ENCODE measurements around the gene ACTA1. TPM values are rescaled to one million over a fixed set of nuclear protein-coding genes. Genes with fewer than 3 reads are reported as not detected.
A peak's percentile ranks its signal among the peaks of the same experiment; 100 is the strongest.
"Not testable (repeated sequence)": the region's sequence is repeated elsewhere in the genome, so short reads cannot be mapped to it uniquely, and the experiment has no call there.

ACTA1 gene
- not detected in 2 replicates for total RNA-seq (2014; rRNA removed; shearing (Covaris generic); ENCODE audit: low replicate concordance)

GRCh38 chr1:229434005-229434640, at the start of gene ACTA1:
Gene ACTA1, minus strand, starts transcription at chr1:229434094. Its CDS starts 979 bp downstream, at chr1:229433115.
- Histone ChIP-seq H3K27ac (ENCODE audit: low read length) (no peak within 1 kb of the TSS), H3K9ac (ENCODE audit: low read length) (no peak within 1 kb of the TSS), H3K36me3 (ENCODE audit: insufficient read depth, low read length) (no peaks in the 10 kb centered on the region), H4K20me1 (ENCODE audit: insufficient read depth, low read depth, low read length) (peaks cover 5% of the 10 kb centered on the region; the same call in 1 of the 2 replicates), H3K27me3 (ENCODE audit: low read length) (no peaks in the 10 kb centered on the region), H3K4me2 (ENCODE audit: low read depth, low read length, poor library complexity, severe bottlenecking) (no peak within 1 kb of the TSS), H3K9me2 (replicated peaks; ENCODE audit: insufficient read depth, low read length) (no peaks in the 10 kb centered on the region), H3K4me3 (ENCODE audit: low read length) (no peak within 1 kb of the TSS), H3K9me3 (ENCODE audit: low read length) (no peaks in the 10 kb centered on the region), H2AFZ (ENCODE audit: low read length) (no peak within 1 kb of the TSS), H3K4me1 (ENCODE audit: low read length) (peaks cover 4% of the 10 kb centered on the region), H3K79me2 (ENCODE audit: low read length) (no peaks in the 10 kb centered on the region)
- no peak for DNase-seq

DNA sequence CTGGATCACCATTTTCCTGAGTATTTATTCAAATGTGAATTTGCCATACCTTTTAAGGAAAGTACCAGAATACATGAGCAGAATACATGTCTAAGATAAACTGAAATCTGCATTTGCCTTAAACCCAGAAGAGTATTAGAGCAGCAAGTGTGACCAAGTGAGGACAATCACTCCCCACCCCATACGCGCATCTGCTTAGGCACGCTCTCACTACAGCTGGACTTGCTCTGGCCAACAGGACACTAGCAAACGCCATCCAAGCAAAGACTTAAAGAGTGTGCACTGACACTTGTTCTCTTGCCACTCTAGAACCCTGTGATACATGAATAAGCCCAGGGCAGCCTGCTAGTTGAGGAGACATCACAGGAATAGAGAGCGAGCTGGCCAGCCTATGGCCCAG, 48.6 kb upstream of the ACTA1 start:
- H3K9me2 ChIP-seq (replicated peaks; ENCODE audit: insufficient read depth, low read length), result no peaks in the 10 kb centered on the region
- H2AFZ ChIP-seq (ENCODE audit: low read length), result no peak overlapping the region
- no peak for DNase-seq
- H3K4me2 ChIP-seq (ENCODE audit: low read depth, low read length, poor library complexity, severe bottlenecking), result no peak overlapping the region
- H4K20me1 ChIP-seq (ENCODE audit: insufficient read depth, low read depth, low read length), result no peaks in the 10 kb centered on the region
- H3K4me1 ChIP-seq (ENCODE audit: low read length), result no peaks in the 10 kb centered on the region; the same call in 1 of the 2 replicates
- no peaks in the 10 kb centered on the region for H3K79me2 ChIP-seq (ENCODE audit: low read length)
- H3K27me3 ChIP-seq (ENCODE audit: low read length), result no peaks in the 10 kb centered on the region
- H3K36me3 ChIP-seq (ENCODE audit: insufficient read depth, low read length), result peaks cover 17% of the 10 kb centered on the region; the same call in 1 of the 2 replicates
- H3K9ac ChIP-seq (ENCODE audit: low read length), result no peak overlapping the region
- no peak overlapping the region for H3K4me3 ChIP-seq (ENCODE audit: low read length)
- H3K9me3 ChIP-seq (ENCODE audit: low read length), result no peaks in the 10 kb centered on the region
- H3K27ac ChIP-seq (ENCODE audit: low read length), result no peak overlapping the region

- no peaks in the 10 kb centered on the region for H3K27me3 ChIP-seq (ENCODE audit: low read length)
- no peaks in the 10 kb centered on the region; the same call in 1 of the 2 replicates for H3K4me1 ChIP-seq (ENCODE audit: low read length)
- DNase-seq, result no peak
- H3K79me2 ChIP-seq (ENCODE audit: low read length), result no peaks in the 10 kb centered on the region
- H4K20me1 ChIP-seq (ENCODE audit: insufficient read depth, low read depth, low read length), result no peaks in the 10 kb centered on the region
- no peaks in the 10 kb centered on the region for H3K9me2 ChIP-seq (replicated peaks; ENCODE audit: insufficient read depth, low read length)
- H3K36me3 ChIP-seq (ENCODE audit: insufficient read depth, low read length), result peaks cover 14% of the 10 kb centered on the region; the same call in 1 of the 2 replicates
- no peaks in the 10 kb centered on the region for H3K9me3 ChIP-seq (ENCODE audit: low read length)
- no peak overlapping the region for H2AFZ ChIP-seq (ENCODE audit: low read length)
- H3K27ac ChIP-seq (ENCODE audit: low read length), result no peak overlapping the region
- H3K4me3 ChIP-seq (ENCODE audit: low read length), result no peak overlapping the region
- H3K4me2 ChIP-seq (ENCODE audit: low read depth, low read length, poor library complexity, severe bottlenecking), result no peak overlapping the region
- no peak overlapping the region for H3K9ac ChIP-seq (ENCODE audit: low read length)
Measured at GRCh38 chr1:229480495-229480894, 46.6 kb upstream of the ACTA1 start.

GRCh38 chr1:229479660-229480399, 45.9 kb upstream of the ACTA1 start:
- H3K9me2 ChIP-seq (replicated peaks; ENCODE audit: insufficient read depth, low read length), result no peaks in the 10 kb centered on the region
- no peaks in the 10 kb centered on the region for H4K20me1 ChIP-seq (ENCODE audit: insufficient read depth, low read depth, low read length)
- H3K27me3 ChIP-seq (ENCODE audit: low read length), result no peaks in the 10 kb centered on the region
- no peak overlapping the region for H3K4me3 ChIP-seq (ENCODE audit: low read length)
- DNase-seq, result no peak
- no peaks in the 10 kb centered on the region for H3K79me2 ChIP-seq (ENCODE audit: low read length)
- no peak overlapping the region for H3K9ac ChIP-seq (ENCODE audit: low read length)
- H3K4me1 ChIP-seq (ENCODE audit: low read length), result no peaks in the 10 kb centered on the region; the same call in 1 of the 2 replicates
- H3K27ac ChIP-seq (ENCODE audit: low read length), result no peak overlapping the region
- H3K9me3 ChIP-seq (ENCODE audit: low read length), result no peaks in the 10 kb centered on the region
- H3K36me3 ChIP-seq (ENCODE audit: insufficient read depth, low read length), result peaks cover 9% of the 10 kb centered on the region; the same call in 1 of the 2 replicates
- no peak overlapping the region for H2AFZ ChIP-seq (ENCODE audit: low read length)
- no peak overlapping the region for H3K4me2 ChIP-seq (ENCODE audit: low read depth, low read length, poor library complexity, severe bottlenecking)

GRCh38 chr1:229478852-229479251, 45.0 kb upstream of the ACTA1 start:
- H3K9me3 ChIP-seq (ENCODE audit: low read length), result no peaks in the 10 kb centered on the region
- H3K4me2 ChIP-seq (ENCODE audit: low read depth, low read length, poor library complexity, severe bottlenecking), result no peak overlapping the region

GRCh38 chr1:229475859-229476258, 42.0 kb upstream of the ACTA1 start:
- H4K20me1 ChIP-seq (ENCODE audit: insufficient read depth, low read depth, low read length); H3K27ac ChIP-seq (ENCODE audit: low read length); H3K9me2 ChIP-seq (replicated peaks; ENCODE audit: insufficient read depth, low read length); H2AFZ ChIP-seq (ENCODE audit: low read length); H3K36me3 ChIP-seq (ENCODE audit: insufficient read depth, low read length); H3K9ac ChIP-seq (ENCODE audit: low read length); H3K27me3 ChIP-seq (ENCODE audit: low read length); H3K9me3 ChIP-seq (ENCODE audit: low read length); H3K4me2 ChIP-seq (ENCODE audit: low read depth, low read length, poor library complexity, severe bottlenecking); H3K4me1 ChIP-seq (ENCODE audit: low read length); DNase-seq; H3K4me3 ChIP-seq (ENCODE audit: low read length); H3K79me2 ChIP-seq (ENCODE audit: low read length): not testable (repeated sequence)

More at GRCh38 chr1:229478852-229479251, 45.0 kb upstream of the ACTA1 start:
- Histone ChIP-seq H3K36me3 (ENCODE audit: insufficient read depth, low read length) (peaks cover 3% of the 10 kb centered on the region; the same call in 1 of the 2 replicates), H3K4me1 (ENCODE audit: low read length) (no peaks in the 10 kb centered on the region; the same call in 1 of the 2 replicates), H3K27me3 (ENCODE audit: low read length) (no peaks in the 10 kb centered on the region), H3K9ac (ENCODE audit: low read length) (no peak overlapping the region), H3K4me3 (ENCODE audit: low read length) (no peak overlapping the region), H2AFZ (ENCODE audit: low read length) (no peak overlapping the region), H3K9me2 (replicated peaks; ENCODE audit: insufficient read depth, low read length) (no peaks in the 10 kb centered on the region), H3K79me2 (ENCODE audit: low read length) (no peaks in the 10 kb centered on the region), H4K20me1 (ENCODE audit: insufficient read depth, low read depth, low read length) (no peaks in the 10 kb centered on the region), H3K27ac (ENCODE audit: low read length) (no peak overlapping the region)
- peak; percentile 51 for DNase-seq

- Histone ChIP-seq H3K4me2 (ENCODE audit: low read depth, low read length, poor library complexity, severe bottlenecking) (no peak overlapping the region), H3K9me2 (replicated peaks; ENCODE audit: insufficient read depth, low read length) (no peaks in the 10 kb centered on the region), H4K20me1 (ENCODE audit: insufficient read depth, low read depth, low read length) (no peaks in the 10 kb centered on the region), H3K27ac (ENCODE audit: low read length) (no peak overlapping the region), H3K4me3 (ENCODE audit: low read length) (no peak overlapping the region), H3K36me3 (ENCODE audit: insufficient read depth, low read length) (peaks cover 4% of the 10 kb centered on the region; the same call in 1 of the 2 replicates), H3K9me3 (ENCODE audit: low read length) (no peaks in the 10 kb centered on the region), H3K27me3 (ENCODE audit: low read length) (no peaks in the 10 kb centered on the region), H3K4me1 (ENCODE audit: low read length) (no peaks in the 10 kb centered on the region; the same call in 1 of the 2 replicates), H3K79me2 (ENCODE audit: low read length) (no peaks in the 10 kb centered on the region), H3K9ac (ENCODE audit: low read length) (no peak overlapping the region), H2AFZ (ENCODE audit: low read length) (no peak overlapping the region)
- DNase-seq, result no peak
Measured at GRCh38 chr1:229474509-229474908, 40.6 kb upstream of the ACTA1 start.

DNA sequence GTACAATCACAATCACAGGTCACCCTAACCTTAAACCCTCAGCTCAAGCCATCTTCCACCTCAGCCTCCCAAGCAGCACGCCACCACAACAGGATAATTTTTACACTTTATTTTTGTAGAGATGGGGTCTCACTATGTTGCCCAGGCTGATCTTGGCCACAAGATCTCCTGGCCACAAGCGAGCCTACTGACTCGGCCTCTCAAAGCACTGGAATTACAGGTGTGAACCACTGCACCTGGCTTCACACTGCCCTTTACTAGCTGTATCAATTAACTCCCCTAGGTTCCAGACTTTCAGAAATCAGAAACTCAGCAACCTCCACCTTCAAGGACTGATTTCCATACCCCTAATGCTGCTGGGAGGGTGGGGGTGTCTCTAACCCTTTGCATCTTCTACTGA, 37.3 kb upstream of the ACTA1 start:
- Histone ChIP-seq H3K9me2 (replicated peaks; ENCODE audit: insufficient read depth, low read length) (no peaks in the 10 kb centered on the region), H3K36me3 (ENCODE audit: insufficient read depth, low read length) (peaks cover 6% of the 10 kb centered on the region; the same call in 1 of the 2 replicates), H3K9ac (ENCODE audit: low read length) (no peak overlapping the region), H3K4me1 (ENCODE audit: low read length) (no peaks in the 10 kb centered on the region), H3K4me3 (ENCODE audit: low read length) (no peak overlapping the region), H3K9me3 (ENCODE audit: low read length) (no peaks in the 10 kb centered on the region), H2AFZ (ENCODE audit: low read length) (no peak overlapping the region), H3K4me2 (ENCODE audit: low read depth, low read length, poor library complexity, severe bottlenecking) (no peak overlapping the region), H3K27ac (ENCODE audit: low read length) (no peak overlapping the region), H3K79me2 (ENCODE audit: low read length) (no peaks in the 10 kb centered on the region), H4K20me1 (ENCODE audit: insufficient read depth, low read depth, low read length) (peaks cover 4% of the 10 kb centered on the region; the same call in 1 of the 2 replicates), H3K27me3 (ENCODE audit: low read length) (no peaks in the 10 kb centered on the region)
- no peak for DNase-seq
